SJSA1 (cell line): ENCODE results near the gene UBQLN1. TPM values are rescaled to one million over a fixed set of nuclear protein-coding genes. Genes with fewer than 3 reads are reported as not detected.

Source experiments
- DNase-seq, 2 experiments: peaks; one replicate each; pipeline ENCODE4 v3.0.0-alpha.2; 2015 to 2020; ENCODE audit warnings: low spot score in 2 of 2, low read depth in 1 of 2
- H3K27ac ChIP-seq: fragments of 250-450 bp; sonication (Bioruptor Pico); 2 replicates; pipeline ENCODE4 v1.5.1; 2020; ENCODE audit warnings: mild to moderate bottlenecking, moderate library complexity
- H3K27me3 ChIP-seq: fragments of 250-450 bp; sonication (Bioruptor Pico); replicated peaks from 2 replicates; pipeline ENCODE4 v1.5.1; 2020; ENCODE audit warnings: mild to moderate bottlenecking, moderate library complexity
- H3K36me3 ChIP-seq: fragments of 250-450 bp; sonication (Bioruptor Pico); 2 replicates; pipeline ENCODE4 v1.5.1; 2020; ENCODE audit warnings: mild to moderate bottlenecking
- H3K4me1 ChIP-seq: fragments of 250-450 bp; sonication (Bioruptor Pico); replicated peaks from 2 replicates; pipeline ENCODE4 v1.6.1; 2021; ENCODE audit warnings: mild to moderate bottlenecking
- H3K4me3 ChIP-seq: fragments of 250-450 bp; sonication (Bioruptor Pico); 2 replicates; pipeline ENCODE4 v1.5.1; 2020; ENCODE audit warnings: mild to moderate bottlenecking
- H3K9me3 ChIP-seq: fragments of 250-450 bp; sonication (Bioruptor Pico); replicated peaks from 2 replicates; pipeline ENCODE4 v1.5.1; 2020; ENCODE audit warnings: mild to moderate bottlenecking
- total RNA-seq: library from RNA; depleted of rRNA; stranded (reverse); fragments of >200 nt; shearing (Covaris generic); gene quantifications from 2 replicates; pipeline ENCODE4 v1.2.3, GENCODE V29; 2014

Gene UBQLN1
- total RNA-seq, 1 experiment from 2014 or later = 107 TPM

DNA sequence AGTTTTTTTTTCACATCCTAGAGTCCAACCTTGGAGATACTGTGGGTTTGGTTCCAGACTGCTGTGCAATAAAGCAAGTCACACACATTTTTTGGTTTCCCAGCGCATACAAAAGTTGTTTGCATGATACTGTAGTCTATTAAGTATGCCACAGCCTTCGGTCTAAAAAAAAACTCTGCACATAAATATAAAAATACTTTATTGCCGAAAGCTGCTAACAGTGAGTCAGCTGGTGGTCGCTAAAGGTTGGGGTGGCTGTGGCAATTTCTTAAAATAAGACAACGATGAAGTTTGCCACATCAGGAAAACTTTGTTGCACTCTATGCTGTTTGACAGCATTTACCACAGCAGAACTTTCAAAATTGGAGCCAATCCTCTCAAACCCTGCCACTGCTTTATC lies 37.4 kb downstream of the UBQLN1 start:
- DNase-seq = no peak
- no peaks in the 10 kb centered on the region for H3K4me1 ChIP-seq
- no peak overlapping the region for H3K27ac ChIP-seq
- H3K9me3 ChIP-seq = no peaks in the 10 kb centered on the region
- H3K36me3 ChIP-seq = peaks cover 75% of the 10 kb centered on the region
- H3K4me3 ChIP-seq = no peak overlapping the region
- no peaks in the 10 kb centered on the region for H3K27me3 ChIP-seq

DNA sequence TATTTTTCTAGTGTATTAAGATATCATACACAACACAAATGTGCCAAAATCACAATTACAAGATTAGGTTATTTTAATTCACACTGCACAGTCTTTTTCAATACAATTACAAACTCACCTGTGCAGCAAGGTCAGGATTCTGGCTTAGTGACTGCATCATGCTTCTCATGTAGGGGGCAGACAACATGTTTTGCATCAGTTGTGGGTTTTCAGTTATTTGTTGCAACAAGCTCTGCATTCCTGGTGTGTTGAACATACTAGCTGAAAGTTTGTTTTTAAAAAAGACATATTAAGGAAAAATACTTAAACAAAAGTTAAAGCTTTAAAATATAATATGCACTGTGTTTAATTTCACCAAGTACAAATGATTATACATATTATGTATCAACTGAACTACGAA lies 38.7 kb downstream of the UBQLN1 start:
- Histone ChIP-seq H3K4me3 (no peak overlapping the region), H3K27ac (no peak overlapping the region), H3K9me3 (no peaks in the 10 kb centered on the region), H3K4me1 (no peaks in the 10 kb centered on the region), H3K36me3 (peaks cover 70% of the 10 kb centered on the region), H3K27me3 (no peaks in the 10 kb centered on the region)
- no peak for DNase-seq

DNA sequence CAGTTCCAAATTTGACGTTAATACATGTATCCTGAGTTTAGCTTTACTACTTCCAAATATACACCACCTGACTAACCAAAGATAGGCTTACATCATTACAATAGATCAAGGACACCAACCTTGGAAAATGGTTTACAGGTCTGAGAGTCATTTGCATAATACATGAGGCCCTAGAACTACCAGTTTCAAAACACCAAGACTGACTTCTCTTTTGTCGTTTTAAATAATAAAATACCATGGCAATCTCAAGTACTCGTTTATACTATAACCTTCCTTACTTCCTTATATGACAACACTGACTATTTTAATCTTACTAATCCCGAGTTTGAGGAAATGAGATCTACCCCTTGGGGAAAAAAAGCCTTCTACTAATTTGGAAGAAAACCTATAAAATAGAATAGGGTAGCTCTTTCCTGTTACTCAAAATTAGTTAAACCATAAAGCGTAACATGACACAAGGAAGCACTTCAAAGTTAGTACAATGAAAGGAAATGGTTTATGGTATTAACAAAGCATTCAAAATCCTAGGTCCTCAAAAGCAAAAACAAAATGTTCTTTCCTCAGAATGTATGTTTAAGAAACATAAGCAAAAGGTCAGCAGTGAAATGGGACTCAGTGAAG lies 42.1 kb downstream of the UBQLN1 start:
- Histone ChIP-seq H3K36me3 (peaks cover 69% of the 10 kb centered on the region), H3K4me3 (no peak overlapping the region), H3K27me3 (no peaks in the 10 kb centered on the region), H3K9me3 (no peaks in the 10 kb centered on the region), H3K27ac (no peak overlapping the region), H3K4me1 (no peaks in the 10 kb centered on the region)
- no peak for DNase-seq

DNA sequence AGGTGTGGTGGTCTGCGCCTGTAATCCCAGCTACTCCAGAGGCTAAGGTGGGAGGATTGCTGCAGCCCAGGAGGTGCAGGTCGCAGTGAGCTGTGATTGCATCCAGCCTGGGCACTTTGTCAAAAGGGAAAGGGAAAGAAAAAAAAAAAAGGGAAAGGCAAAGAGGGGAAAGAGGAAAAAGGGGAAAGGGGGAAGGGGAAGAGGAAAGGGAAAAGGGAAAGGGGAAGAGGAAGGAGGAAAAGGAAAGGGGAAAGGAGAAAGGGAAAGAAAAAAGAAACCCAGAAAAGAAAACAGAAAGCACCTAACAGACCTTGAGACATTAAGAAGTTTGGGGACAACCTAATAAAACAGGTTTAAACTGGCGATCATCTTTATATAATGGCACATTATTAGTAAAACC lies 44.8 kb downstream of the UBQLN1 start:
- DNase-seq = no peak
- Histone ChIP-seq H3K36me3 (peaks cover 76% of the 10 kb centered on the region), H3K4me1 (no peaks in the 10 kb centered on the region), H3K27me3 (no peaks in the 10 kb centered on the region), H3K4me3 (no peak overlapping the region), H3K9me3 (no peaks in the 10 kb centered on the region; the same call in 1 of the 2 replicates), H3K27ac (no peak overlapping the region)

DNA sequence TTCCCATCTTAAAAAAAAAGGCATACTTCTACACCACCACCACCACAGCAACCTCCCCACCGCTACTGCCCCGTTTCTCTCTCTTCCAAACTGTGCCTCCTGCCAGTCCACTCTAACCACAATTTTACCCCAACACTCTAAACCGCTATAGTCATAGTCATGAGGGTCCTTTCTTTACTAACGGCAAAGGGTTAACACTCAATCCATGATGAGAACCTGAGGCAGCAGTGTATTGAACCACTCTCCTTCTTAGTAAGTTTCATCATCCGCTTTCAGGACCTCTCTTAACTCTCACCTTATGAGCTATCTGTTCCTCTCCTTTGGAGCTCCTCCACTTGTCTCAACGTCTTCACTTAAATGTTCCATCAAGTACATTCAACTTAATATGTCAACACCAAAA lies 50.8 kb downstream of the UBQLN1 start:
- H3K36me3 ChIP-seq = peaks cover 87% of the 10 kb centered on the region
- no peak for DNase-seq
- H3K4me1 ChIP-seq = no peaks in the 10 kb centered on the region
- no peak overlapping the region for H3K27ac ChIP-seq
- H3K4me3 ChIP-seq = no peak overlapping the region
- H3K9me3 ChIP-seq = no peaks in the 10 kb centered on the region; the same call in 1 of the 2 replicates
- H3K27me3 ChIP-seq = no peaks in the 10 kb centered on the region

DNA sequence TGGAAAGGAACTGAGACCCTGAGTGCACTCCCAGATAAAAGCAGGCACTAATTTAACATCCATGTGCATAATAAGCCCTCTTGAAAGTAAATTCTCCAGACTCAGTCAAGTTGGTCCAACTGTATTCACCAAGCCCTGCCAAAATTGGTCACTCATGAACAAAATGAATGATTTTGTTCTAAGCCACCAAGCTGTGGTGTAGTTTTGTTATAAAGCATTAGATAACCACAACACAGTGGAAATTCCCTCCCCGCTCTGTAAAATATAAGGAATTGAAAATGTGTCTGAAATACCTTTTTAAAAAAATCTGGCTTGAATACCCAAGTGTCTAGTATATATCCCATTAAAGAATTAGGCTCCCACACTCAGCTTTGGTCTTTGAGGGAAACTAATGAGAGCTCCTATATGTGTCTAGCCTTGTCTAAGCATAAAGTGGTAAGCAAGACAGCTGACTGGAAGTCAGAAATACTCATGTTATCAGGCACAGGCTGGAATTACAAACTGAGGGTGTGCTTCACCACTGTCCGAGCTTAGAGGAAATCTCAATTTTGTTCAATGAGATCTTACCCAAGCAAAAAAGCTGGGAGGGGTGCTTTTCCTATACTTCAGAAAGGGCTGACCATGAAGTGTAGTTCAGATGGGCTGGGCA lies 51.6 kb downstream of the UBQLN1 start:
- Histone ChIP-seq H3K9me3 (no peaks in the 10 kb centered on the region; the same call in 1 of the 2 replicates), H3K4me1 (no peaks in the 10 kb centered on the region), H3K27ac (no peak overlapping the region), H3K27me3 (no peaks in the 10 kb centered on the region), H3K36me3 (peaks cover 87% of the 10 kb centered on the region), H3K4me3 (no peak overlapping the region)
- no peak for DNase-seq

DNA sequence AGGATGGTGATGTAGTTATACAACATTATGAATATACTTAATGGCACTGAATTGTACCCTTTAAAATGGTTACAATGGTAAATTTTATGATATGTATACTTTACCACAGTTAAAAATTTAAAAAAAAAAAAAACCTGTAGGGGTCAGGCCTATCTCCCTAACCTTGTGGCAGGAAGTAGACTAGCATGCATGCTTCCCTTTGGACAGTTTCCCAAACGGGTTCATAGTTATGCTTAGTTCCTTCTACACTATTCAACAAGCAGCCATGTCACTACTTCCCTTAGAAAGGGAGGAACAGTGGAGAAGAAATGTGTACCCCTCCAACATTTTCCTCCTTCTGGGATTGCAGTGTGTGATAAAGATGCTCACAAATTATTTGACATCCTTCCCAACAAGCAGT lies 52.3 kb downstream of the UBQLN1 start:
- H3K9me3 ChIP-seq = no peaks in the 10 kb centered on the region; the same call in 1 of the 2 replicates
- no peaks in the 10 kb centered on the region for H3K4me1 ChIP-seq
- H3K27ac ChIP-seq = no peak overlapping the region
- peaks cover 86% of the 10 kb centered on the region for H3K36me3 ChIP-seq
- no peak overlapping the region for H3K4me3 ChIP-seq
- H3K27me3 ChIP-seq = no peaks in the 10 kb centered on the region
- DNase-seq = no peak

DNA sequence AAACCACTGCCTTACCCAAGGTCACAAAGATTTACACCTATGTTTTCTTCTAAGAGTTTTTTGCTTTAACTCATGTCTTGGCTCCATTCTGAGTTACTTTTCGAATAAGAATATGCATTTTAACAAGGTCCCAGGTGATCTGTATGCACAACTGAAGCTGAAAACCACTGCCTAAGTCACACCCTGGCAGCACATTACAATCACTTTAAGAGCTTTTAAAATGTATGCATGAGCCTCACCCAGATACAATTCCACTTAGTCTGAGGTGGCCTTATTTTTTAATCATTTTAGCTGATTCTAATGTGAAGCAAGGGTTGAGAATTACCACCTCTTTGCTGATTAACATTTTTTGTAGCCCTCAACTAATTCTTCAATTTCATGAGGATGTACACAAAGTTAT lies 55.3 kb downstream of the UBQLN1 start:
- Histone ChIP-seq H3K27ac (no peak overlapping the region), H3K27me3 (no peaks in the 10 kb centered on the region), H3K4me1 (no peaks in the 10 kb centered on the region), H3K9me3 (no peaks in the 10 kb centered on the region), H3K36me3 (peaks cover 66% of the 10 kb centered on the region), H3K4me3 (no peak overlapping the region)
- DNase-seq = no peak

DNA sequence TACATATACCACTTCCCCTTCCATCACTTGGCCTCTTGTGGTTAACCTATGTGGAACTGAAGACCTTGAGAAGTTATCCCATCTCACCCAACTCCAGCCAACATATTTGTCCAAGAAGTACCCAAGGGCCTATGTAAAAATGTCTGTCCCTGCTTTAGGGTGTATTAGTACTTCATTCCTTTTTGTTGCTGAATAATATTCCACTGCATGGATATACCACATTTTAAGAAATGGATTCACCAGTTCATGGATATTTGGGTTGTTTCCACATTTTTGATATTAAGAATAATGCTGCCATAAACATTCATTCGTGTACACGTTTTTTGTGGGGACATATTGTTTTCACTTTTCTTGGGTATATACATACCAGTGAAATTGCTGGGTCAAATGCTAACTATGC lies 56.2 kb downstream of the UBQLN1 start:
- Histone ChIP-seq H3K36me3 (peaks cover 61% of the 10 kb centered on the region), H3K4me1 (no peaks in the 10 kb centered on the region), H3K27me3 (no peaks in the 10 kb centered on the region), H3K4me3 (no peak overlapping the region), H3K9me3 (no peaks in the 10 kb centered on the region), H3K27ac (no peak overlapping the region)
- DNase-seq = no peak

DNA sequence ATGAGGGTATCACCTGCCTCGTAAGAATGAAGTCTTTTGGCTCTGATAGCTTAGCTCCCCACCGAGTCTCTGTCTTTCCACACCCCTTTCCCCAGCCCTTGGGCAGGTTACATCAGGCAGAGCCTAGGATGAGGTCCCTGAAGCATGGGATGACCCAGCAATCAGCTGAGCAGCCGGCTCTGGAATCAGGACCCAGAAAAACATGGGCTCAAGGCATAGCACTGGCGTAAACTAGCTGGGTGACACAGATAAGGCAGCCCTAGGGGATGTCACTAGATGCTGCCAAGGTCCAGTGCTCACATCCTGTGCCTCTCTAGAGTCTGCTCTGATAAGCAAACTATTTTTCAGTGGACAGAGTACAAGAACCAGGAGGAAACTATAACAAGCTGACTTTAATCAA lies 58.2 kb downstream of the UBQLN1 start:
- no peak overlapping the region for H3K4me3 ChIP-seq
- no peak overlapping the region for H3K27ac ChIP-seq
- H3K9me3 ChIP-seq = no peaks in the 10 kb centered on the region

DNA sequence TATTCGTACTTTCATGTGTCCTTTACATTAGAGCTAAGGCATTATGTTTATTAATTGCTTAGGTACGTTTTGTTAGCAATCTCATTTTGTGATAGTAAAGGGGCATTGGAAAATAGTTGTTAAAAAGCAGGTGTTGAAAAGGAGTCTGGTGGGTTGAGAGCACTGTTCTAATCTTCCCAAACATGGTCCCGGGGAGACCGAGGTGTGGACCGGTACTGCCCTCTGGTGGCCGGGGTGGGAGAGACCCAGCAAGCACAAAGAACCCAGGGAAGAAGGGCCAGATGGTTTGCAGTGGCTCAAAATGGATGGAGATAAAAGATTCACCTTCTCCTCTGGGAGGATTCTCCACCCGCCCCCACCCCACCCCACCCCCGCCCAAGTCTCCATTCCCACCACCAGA lies 58.7 kb downstream of the UBQLN1 start:
- Histone ChIP-seq H3K36me3 (peaks cover 39% of the 10 kb centered on the region), H3K27ac (no peak overlapping the region), H3K4me1 (no peaks in the 10 kb centered on the region), H3K9me3 (no peaks in the 10 kb centered on the region), H3K4me3 (no peak overlapping the region), H3K27me3 (no peaks in the 10 kb centered on the region)
- peak; percentile 21 to 58 for DNase-seq

More for the DNA sequence above, 58.2 kb downstream of the UBQLN1 start:
- Histone ChIP-seq H3K4me1 (no peaks in the 10 kb centered on the region), H3K36me3 (peaks cover 44% of the 10 kb centered on the region), H3K27me3 (no peaks in the 10 kb centered on the region)
- DNase-seq = no peak

DNA sequence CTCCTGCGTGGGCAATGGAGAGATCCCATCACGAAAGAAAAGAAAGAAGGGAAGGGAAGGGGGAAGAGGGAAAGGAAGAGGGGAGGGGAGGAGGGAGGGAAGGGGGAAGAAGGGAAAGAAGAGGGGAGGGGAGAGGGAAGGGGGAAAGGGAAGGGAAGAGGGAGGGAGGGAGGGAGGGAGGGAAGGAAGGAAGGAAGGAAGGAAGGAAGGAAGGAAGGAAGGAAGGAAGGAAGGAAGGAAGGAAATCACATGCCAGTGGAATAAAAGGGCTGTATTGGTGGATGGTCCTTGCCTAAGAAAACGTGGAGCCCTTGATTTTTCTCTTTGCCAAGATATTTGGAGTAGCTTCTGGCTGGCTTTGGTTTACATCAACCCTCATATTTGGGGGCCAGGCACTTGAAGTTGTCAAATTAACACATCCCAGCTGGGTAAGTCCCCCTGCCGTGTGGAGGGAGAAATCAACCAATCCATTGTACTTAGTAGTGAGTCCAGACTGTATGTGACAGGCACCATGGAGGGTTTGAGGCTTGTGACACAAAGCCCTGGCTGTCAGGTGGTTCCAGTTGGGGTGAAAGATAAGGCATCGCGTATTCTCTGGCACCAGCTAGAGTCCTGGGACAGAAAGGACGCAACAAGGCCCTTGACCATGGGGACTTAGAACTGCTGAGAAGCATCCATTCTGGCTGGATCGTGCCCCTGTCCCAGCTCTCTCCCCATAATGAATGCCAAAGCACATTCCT lies 61.1 kb downstream of the UBQLN1 start:
- Histone ChIP-seq H3K27me3 (no peaks in the 10 kb centered on the region), H3K27ac (no peak overlapping the region), H3K4me3 (no peak overlapping the region), H3K9me3 (no peaks in the 10 kb centered on the region), H3K36me3 (peaks cover 20% of the 10 kb centered on the region), H3K4me1 (no peaks in the 10 kb centered on the region)
- DNase-seq = no peak

DNA sequence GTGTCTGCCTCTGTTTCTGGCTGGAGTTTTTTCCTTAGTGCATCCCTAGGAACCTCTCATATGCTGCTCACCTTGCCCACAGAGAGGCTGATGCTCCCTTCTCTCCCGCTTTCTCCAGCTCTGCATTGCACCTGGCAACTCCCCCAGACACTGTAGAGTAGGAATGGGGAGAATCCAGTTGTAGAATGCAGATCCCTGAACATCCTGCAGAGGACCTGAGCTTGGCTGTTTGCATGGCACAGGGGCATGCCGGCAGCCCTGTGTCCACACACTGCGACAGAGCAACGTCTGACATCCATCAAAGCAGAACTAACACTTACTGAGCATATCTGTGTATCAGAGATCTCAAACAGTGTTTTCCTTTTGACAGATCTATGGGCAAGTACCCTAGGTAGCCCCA lies 65.0 kb downstream of the UBQLN1 start:
- H3K4me3 ChIP-seq = no peak overlapping the region
- H3K36me3 ChIP-seq = 0 out of 2 replicates have a peak, but pooled peaks cover 5% of the 10 kb centered on the region
- H3K4me1 ChIP-seq = peaks cover 8% of the 10 kb centered on the region
- no peaks in the 10 kb centered on the region for H3K9me3 ChIP-seq
- no peak for DNase-seq
- H3K27me3 ChIP-seq = no peaks in the 10 kb centered on the region
- H3K27ac ChIP-seq = no peak overlapping the region

DNA sequence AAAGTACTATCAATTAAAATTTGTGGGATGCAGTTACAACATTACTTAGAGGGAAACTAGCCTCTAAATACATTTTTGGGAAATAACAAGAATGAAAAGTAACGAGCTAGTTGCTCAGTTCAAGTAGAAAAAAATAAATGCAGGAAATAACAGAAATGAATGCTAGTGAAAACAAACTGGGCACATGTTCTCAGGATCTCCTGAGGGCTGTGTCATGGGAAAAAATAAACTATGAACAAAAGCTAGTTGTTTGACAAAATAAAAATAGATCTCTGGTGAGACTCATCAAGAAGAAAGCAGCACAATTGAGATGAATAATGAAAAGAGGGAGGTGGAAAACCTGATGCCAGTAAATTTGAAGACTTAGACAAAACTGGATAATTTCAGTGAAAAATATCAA lies 68.5 kb downstream of the UBQLN1 start:
- Histone ChIP-seq H3K27ac (no peak overlapping the region), H3K4me1 (peaks cover 8% of the 10 kb centered on the region), H3K4me3 (no peak overlapping the region), H3K36me3 (no peaks in the 10 kb centered on the region), H3K9me3 (no peaks in the 10 kb centered on the region), H3K27me3 (no peaks in the 10 kb centered on the region)
- DNase-seq = peak in 1 of 2 experiments; percentile 19
